Natural killer cell (primary cell): Measurements from ENCODE around the gene TTI1. TPM values are rescaled to one million over a fixed set of nuclear protein-coding genes. Genes with fewer than 3 reads are reported as not detected.

Source experiments
- ATAC-seq, 3 donors: fragments of 150-1000 bp in 2 of 3; fragments of 200-7000 bp in 1 of 3; cut with Tn5 transposase; 1 replicate in 1 of 3; 2 replicates in 2 of 3; pipeline ENCODE4 v1.10.0; 2021; ENCODE audit warnings: mild to moderate bottlenecking in 2 of 3, moderate library complexity in 2 of 3
- DNase-seq, 2 donors: peaks; one replicate each; pipeline versions ENCODE4 v3.0.0 to v3.0.0-alpha.2; 2013 to 2021; ENCODE audit warnings: mixed read lengths in 1 of 2
- H3K27ac ChIP-seq: one replicate; pipeline ENCODE4 v1.5.1; 2013; ENCODE audit warnings: mild to moderate bottlenecking, low read length
- H3K27me3 ChIP-seq: one replicate; pipeline ENCODE4 v1.6.1; 2013; ENCODE audit warnings: low read length; ENCODE audit not compliant: control insufficient read depth, insufficient read depth
- H3K36me3 ChIP-seq: one replicate; pipeline ENCODE4 v1.6.1; 2013; ENCODE audit warnings: low read length; ENCODE audit not compliant: control insufficient read depth, insufficient read depth
- H3K4me1 ChIP-seq: one replicate; pipeline ENCODE4 v1.6.1; 2013; ENCODE audit warnings: low read length; ENCODE audit not compliant: control insufficient read depth, insufficient read depth
- H3K4me3 ChIP-seq: one replicate; pipeline ENCODE4 v1.5.1; 2013; ENCODE audit warnings: low read length
- H3K9me3 ChIP-seq: one replicate; pipeline ENCODE4 v1.6.1; 2013; ENCODE audit warnings: low read length; ENCODE audit not compliant: control insufficient read depth, insufficient read depth
- H3K27ac Mint-ChIP-seq, 2 donors: one replicate each; pipeline ENCODE4 v1.8.0; 2022; ENCODE audit warnings: mild to moderate bottlenecking in 2 of 2, mixed read lengths in 2 of 2, moderate library complexity in 1 of 2
- H3K27me3 Mint-ChIP-seq, 2 donors: one replicate each; pipeline ENCODE4 v1.8.0; 2022; ENCODE audit warnings: low read depth in 2 of 2, mixed read lengths in 2 of 2
- H3K36me3 Mint-ChIP-seq: one replicate; pipeline ENCODE4 v1.8.0; 2022; ENCODE audit warnings: mixed read lengths
- H3K4me1 Mint-ChIP-seq, 2 donors: one replicate each; pipeline ENCODE4 v1.8.0; 2022; ENCODE audit warnings: mixed read lengths in 2 of 2
- H3K4me3 Mint-ChIP-seq: one replicate; pipeline ENCODE4 v1.8.0; 2022; ENCODE audit warnings: mild to moderate bottlenecking, moderate library complexity, mixed read lengths
- H3K9me3 Mint-ChIP-seq, 2 donors: one replicate each; pipeline ENCODE4 v1.8.0; 2022; ENCODE audit warnings: mixed read lengths in 2 of 2
- WGBS: methylation state at CpG from one replicate; pipeline ENCODE4 v1.1.7; 2013; ENCODE audit warnings: missing lambda C conversion rate; ENCODE audit not compliant: insufficient coverage; 5-methylcytosine and 5-hydroxymethylcytosine counted together
- intact Hi-C: fragments of 100-400 bp; cut with micrococcal nuclease; formaldehyde crosslinking; loops from one replicate; pipeline ENCODE4 v1.14.2; 2022
- total RNA-seq, 4 donors: library from RNA; stranded (reverse); fragments of 120-200 nt in 1 of 4; gene quantifications; one replicate each; pipeline versions ENCODE4 v1.2.3 to v1.2.4, GENCODE V29; 2013 to 2022
- TF ChIP-seq, protein P1 (sequence below): fragments of 200-600 bp; IDR thresholded peaks from one replicate; pipeline ENCODE4 v1.8.0; 2022; ENCODE audit warnings: antibody characterized with exemption

The TTI1 gene
- total RNA-seq, 3 donors from 2014 or later (not counting 1 experiment from before 2014, with no cell fraction given): 15.9 to 23.9 (median 18.9) TPM

- Mint-ChIP-seq H3K9me3 (no peaks in the 10 kb centered on the region), H3K36me3 (peaks cover 1% of the 10 kb centered on the region), H3K4me1 (peaks cover 0 to under 1% of the 10 kb centered on the region in 2 donors), H3K4me3 (no peak overlapping the region), H3K27me3 (no peaks in the 10 kb centered on the region), H3K27ac (no peak overlapping the region)
- no peak overlapping the region for H3K4me3 ChIP-seq
- H3K27me3 ChIP-seq: no peaks in the 10 kb centered on the region
- H3K9me3 ChIP-seq: no peaks in the 10 kb centered on the region
- DNase-seq (no peak), ATAC-seq (no peak)
- H3K27ac ChIP-seq: no peak overlapping the region
- H3K36me3 ChIP-seq: peaks cover 82% of the 10 kb centered on the region
- H3K4me1 ChIP-seq: no peaks in the 10 kb centered on the region
- intact Hi-C loops: no loop called here
- WGBS: 88% methylated on average over 5 of the region's 7 CpGs
- TF ChIP-seq, protein P1, sequence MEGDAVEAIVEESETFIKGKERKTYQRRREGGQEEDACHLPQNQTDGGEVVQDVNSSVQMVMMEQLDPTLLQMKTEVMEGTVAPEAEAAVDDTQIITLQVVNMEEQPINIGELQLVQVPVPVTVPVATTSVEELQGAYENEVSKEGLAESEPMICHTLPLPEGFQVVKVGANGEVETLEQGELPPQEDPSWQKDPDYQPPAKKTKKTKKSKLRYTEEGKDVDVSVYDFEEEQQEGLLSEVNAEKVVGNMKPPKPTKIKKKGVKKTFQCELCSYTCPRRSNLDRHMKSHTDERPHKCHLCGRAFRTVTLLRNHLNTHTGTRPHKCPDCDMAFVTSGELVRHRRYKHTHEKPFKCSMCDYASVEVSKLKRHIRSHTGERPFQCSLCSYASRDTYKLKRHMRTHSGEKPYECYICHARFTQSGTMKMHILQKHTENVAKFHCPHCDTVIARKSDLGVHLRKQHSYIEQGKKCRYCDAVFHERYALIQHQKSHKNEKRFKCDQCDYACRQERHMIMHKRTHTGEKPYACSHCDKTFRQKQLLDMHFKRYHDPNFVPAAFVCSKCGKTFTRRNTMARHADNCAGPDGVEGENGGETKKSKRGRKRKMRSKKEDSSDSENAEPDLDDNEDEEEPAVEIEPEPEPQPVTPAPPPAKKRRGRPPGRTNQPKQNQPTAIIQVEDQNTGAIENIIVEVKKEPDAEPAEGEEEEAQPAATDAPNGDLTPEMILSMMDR: no peak
Measured at GRCh38 chr20:38063911-38064530, 30.8 kb upstream of the TTI1 start.

DNA sequence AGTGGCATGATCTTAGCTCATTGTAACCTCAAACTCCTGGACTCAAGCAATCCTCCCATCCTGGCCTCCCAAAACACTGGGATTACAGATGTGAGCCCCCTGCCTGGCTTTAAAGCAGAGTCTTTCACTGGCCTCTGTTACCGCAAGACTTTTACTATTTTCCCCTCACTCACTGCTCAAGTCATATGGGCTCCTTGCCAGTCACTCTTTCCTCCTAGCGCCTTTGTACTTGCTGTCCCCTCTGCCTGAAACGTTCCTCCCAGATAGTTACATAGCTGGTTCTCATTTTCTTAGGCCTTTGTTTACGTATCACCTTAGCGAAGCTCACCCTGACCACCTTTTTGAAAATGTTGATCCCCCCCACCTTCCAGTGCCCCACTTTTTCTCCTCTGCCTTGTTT is 29.6 kb upstream of the TTI1 start:
- no peak for ATAC-seq
- H3K4me1 ChIP-seq: no peaks in the 10 kb centered on the region
- Mint-ChIP-seq H3K27me3 (no peaks in the 10 kb centered on the region), H3K27ac (no peak overlapping the region), H3K4me1 (no peaks in the 10 kb centered on the region), H3K9me3 (no peaks in the 10 kb centered on the region), H3K4me3 (no peak overlapping the region), H3K36me3 (no peaks in the 10 kb centered on the region)
- no peaks in the 10 kb centered on the region for H3K27me3 ChIP-seq
- H3K27ac ChIP-seq: no peak overlapping the region
- TF ChIP-seq, protein P1: no peak
- no peak for DNase-seq
- no peaks in the 10 kb centered on the region for H3K9me3 ChIP-seq
- 96% methylated on average over 5 of the region's 5 CpGs for WGBS
- H3K36me3 ChIP-seq: peaks cover 82% of the 10 kb centered on the region
- intact Hi-C loops: no loop called here
- no peak overlapping the region for H3K4me3 ChIP-seq

DNA sequence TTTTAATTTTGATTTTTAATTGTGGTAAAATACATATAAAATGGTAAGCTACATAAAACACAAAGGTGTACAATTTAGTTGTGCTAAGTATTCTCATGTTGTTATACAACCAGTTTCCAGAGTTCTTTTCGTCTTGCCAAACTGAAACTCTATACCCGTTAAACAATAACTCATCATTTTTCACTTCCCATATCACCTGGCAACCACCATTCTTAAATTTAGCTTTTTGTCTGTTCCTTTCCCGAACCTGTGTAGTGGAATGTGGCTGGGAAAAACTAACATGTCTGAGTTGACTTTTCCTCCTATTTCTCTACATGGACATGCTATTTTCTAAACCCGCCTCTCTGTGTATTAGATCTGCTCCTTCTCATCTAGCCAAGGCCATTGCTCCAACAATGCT is 27.9 kb upstream of the TTI1 start:
- no peaks in the 10 kb centered on the region for H3K36me3 Mint-ChIP-seq
- no peak for ATAC-seq

More for the DNA sequence above, 27.9 kb upstream of the TTI1 start:
- no peak for DNase-seq
- Histone ChIP-seq H3K27ac (no peak overlapping the region), H3K36me3 (peaks cover 72% of the 10 kb centered on the region), H3K4me1 (no peaks in the 10 kb centered on the region), H3K9me3 (no peaks in the 10 kb centered on the region), H3K27me3 (no peaks in the 10 kb centered on the region), H3K4me3 (no peak overlapping the region)
- intact Hi-C loops: no loop called here
- Mint-ChIP-seq H3K27me3 (no peaks in the 10 kb centered on the region), H3K27ac (no peak overlapping the region), H3K9me3 (no peaks in the 10 kb centered on the region), H3K4me1 (peaks cover 0 to 6% of the 10 kb centered on the region in 2 donors), H3K4me3 (no peak overlapping the region)
- WGBS: 100% methylated on average over 1 of the region's 4 CpGs
- TF ChIP-seq, protein P1: no peak
